Fibroblast of skin of scalp (primary cell): ENCODE data around the gene BUD23.
"Not testable (repeated sequence)": the region's sequence is repeated elsewhere in the genome, so short reads cannot be mapped to it uniquely, and the experiment has no call there.

Experiments used
- DNase-seq: peaks from one replicate; pipeline ENCODE4 v3.0.0-alpha.2; 2013

The BUD23 gene

GRCh38 chr7:73701357-73701995, 18.1 kb downstream of the BUD23 start:
- peak; percentile 81 for DNase-seq

GRCh38 chr7:73702226-73702625, 18.8 kb downstream of the BUD23 start:
- no peak for DNase-seq

- no peak for DNase-seq
Measured at GRCh38 chr7:73702665-73703064, 19.3 kb downstream of the BUD23 start.

GRCh38 chr7:73703225-73703624, 19.8 kb downstream of the BUD23 start:
- DNase-seq: no peak

GRCh38 chr7:73703757-73704639, 20.6 kb downstream of the BUD23 start:
- peak; percentile 72 for DNase-seq

- peak; percentile 91 for DNase-seq
Measured at GRCh38 chr7:73704640-73705550, 21.5 kb downstream of the BUD23 start.

GRCh38 chr7:73705551-73705920, 22.1 kb downstream of the BUD23 start:
- DNase-seq: no peak

- peak; percentile 39 for DNase-seq
Measured at GRCh38 chr7:73706126-73707044, 23.0 kb downstream of the BUD23 start.

GRCh38 chr7:73707045-73707631, 23.7 kb downstream of the BUD23 start:
- peak; percentile 69 for DNase-seq

- DNase-seq: no peak
Measured at GRCh38 chr7:73708961-73709549, 25.7 kb downstream of the BUD23 start.

GRCh38 chr7:73712773-73713172, 29.4 kb downstream of the BUD23 start:
- no peak for DNase-seq

GRCh38 chr7:73713319-73713718, 29.9 kb downstream of the BUD23 start:
- DNase-seq: not testable (repeated sequence)

GRCh38 chr7:73715648-73716317, 32.4 kb downstream of the BUD23 start:
- DNase-seq: peak; percentile 95

- DNase-seq: no peak
Measured at GRCh38 chr7:73716318-73716890, 33.0 kb downstream of the BUD23 start.

GRCh38 chr7:73717025-73717807, 33.8 kb downstream of the BUD23 start:
- peak; percentile 50 for DNase-seq

- DNase-seq: peak; percentile 87
Measured at GRCh38 chr7:73717991-73718405, 34.6 kb downstream of the BUD23 start.

- DNase-seq: no peak
Measured at GRCh38 chr7:73718438-73718881, 35.1 kb downstream of the BUD23 start.

GRCh38 chr7:73718905-73719805, 35.8 kb downstream of the BUD23 start, which contains the start of gene STX1A:
TSS of gene STX1A (minus strand) at chr7:73719669. CDS start at chr7:73719631, 38 bp downstream.
- DNase-seq: peak; percentile 77
